Activated CD4-positive, alpha-beta T cell treated with anti-CD3 and anti-CD28 coated beads for 4 hours (primary cell): ENCODE results near the gene ANXA11.
"Not testable (repeated sequence)": the region's sequence is repeated elsewhere in the genome, so short reads cannot be mapped to it uniquely, and the experiment has no call there.

ENCODE experiments used
- DNase-seq, 2 donors: peaks; one replicate each; pipeline ENCODE4 v3.0.0-alpha.2; 2020

ANXA11 gene

GRCh38 chr10:80144696-80145131 is 60.6 kb downstream of the ANXA11 start:
- DNase-seq = no peak

GRCh38 chr10:80144067-80144695 is 61.2 kb downstream of the ANXA11 start:
- DNase-seq = peak; percentile 11 to 15

- DNase-seq = no peak
These were observed 63.5 kb downstream of the ANXA11 start for GRCh38 chr10:80141696-80142460.

- DNase-seq = no peak
These were observed 65.1 kb downstream of the ANXA11 start for GRCh38 chr10:80140251-80140650.

GRCh38 chr10:80139265-80139664 is 66.1 kb downstream of the ANXA11 start:
- no peak for DNase-seq

- DNase-seq = no peak
These were observed 67.4 kb downstream of the ANXA11 start for GRCh38 chr10:80137920-80138319.

GRCh38 chr10:80137031-80137862 is 68.1 kb downstream of the ANXA11 start:
- no peak for DNase-seq

- DNase-seq = no peak
These were observed 69.2 kb downstream of the ANXA11 start for GRCh38 chr10:80136134-80136571.

GRCh38 chr10:80133687-80134086 is 71.7 kb downstream of the ANXA11 start:
- not testable (repeated sequence) for DNase-seq

GRCh38 chr10:80133206-80133605 is 72.1 kb downstream of the ANXA11 start:
- DNase-seq = no peak

GRCh38 chr10:80132299-80133139 is 72.8 kb downstream of the ANXA11 start, which contains the start of gene PLAC9:
TSS of gene PLAC9 (plus strand) at chr10:80132730. CDS start at chr10:80132763, 33 bp downstream.
- DNase-seq = no peak

- DNase-seq = no peak
These were observed 73.8 kb downstream of the ANXA11 start for GRCh38 chr10:80131499-80131901.

- DNase-seq = no peak
These were observed 78.5 kb downstream of the ANXA11 start for GRCh38 chr10:80126876-80127275.

- DNase-seq = no peak
These were observed 82.6 kb downstream of the ANXA11 start for GRCh38 chr10:80122746-80123145.

- no peak for DNase-seq
These were observed 83.1 kb downstream of the ANXA11 start for GRCh38 chr10:80122110-80122710.

- DNase-seq = no peak
These were observed 86.7 kb downstream of the ANXA11 start for GRCh38 chr10:80118669-80119068.

- DNase-seq = no peak
These were observed 94.4 kb downstream of the ANXA11 start for GRCh38 chr10:80110986-80111385.

- DNase-seq = no peak
These were observed 96.6 kb downstream of the ANXA11 start for GRCh38 chr10:80108576-80109239.

- no peak for DNase-seq
These were observed 101.0 kb downstream of the ANXA11 start for GRCh38 chr10:80104066-80104926.
